ENCODE results near the gene CDC14A. TPM values are rescaled to one million over a fixed set of nuclear protein-coding genes. Genes with fewer than 3 reads are reported as not detected.

CDC14A gene
- total RNA-seq, 1 experiment from 2014 or later, result 6.8 TPM

DNA sequence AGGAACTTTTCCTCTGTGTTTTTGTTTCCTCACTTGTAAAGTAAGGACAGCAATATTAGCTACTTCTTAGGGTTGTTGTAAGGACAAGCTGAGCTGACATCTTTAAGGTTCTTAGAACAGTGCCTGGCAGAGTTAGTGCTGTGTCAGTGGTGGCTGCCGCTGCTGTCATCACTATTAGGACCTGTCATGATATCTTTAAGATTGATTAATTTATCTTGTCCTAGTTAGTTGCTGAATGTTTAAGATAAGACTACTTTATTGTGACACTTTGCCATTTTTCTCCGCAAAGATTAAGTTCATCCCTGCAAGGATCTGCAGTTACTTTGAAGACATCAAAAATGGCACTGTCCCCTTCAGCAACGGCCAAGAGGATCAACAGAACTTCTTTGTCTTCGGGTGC is 145.5 kb downstream of the CDC14A start:
- CTCF ChIA-PET, result no interaction called here
- H3K4me1 ChIP-seq (ENCODE audit: insufficient read depth, low read length, poor library complexity, severe bottlenecking), result no peaks in the 10 kb centered on the region
- no peaks in the 10 kb centered on the region for H3K27me3 ChIP-seq (replicated peaks; ENCODE audit: insufficient read depth, low read depth, low read length, poor library complexity)
- intact Hi-C loops (cut with micrococcal nuclease; ENCODE audit: unreplicated experiment), result no loop called here
- POLR2A ChIA-PET (ENCODE audit: low non-redundant PET), result no interaction called here
- no peak overlapping the region for H3K4me3 ChIP-seq (ENCODE audit: low read depth, low read length, poor library complexity, severe bottlenecking)
- no peak for DNase-seq (ENCODE audit: low spot score)
- H3K27ac ChIP-seq (ENCODE audit: low read depth, low read length, poor library complexity, severe bottlenecking), result no peak overlapping the region
- BruUV-seq (replicated peaks), result no TSS peak
- H3K9me3 ChIP-seq (ENCODE audit: low read depth, low read length, poor library complexity, severe bottlenecking), result no peaks in the 10 kb centered on the region
- TF ChIP-seq EZH2 (IDR thresholded peaks at IDR 0.05; ENCODE audit: borderline replicate concordance, low read depth, low read length, poor library complexity, severe bottlenecking), result no peak
- TF ChIP-seq, protein P1, sequence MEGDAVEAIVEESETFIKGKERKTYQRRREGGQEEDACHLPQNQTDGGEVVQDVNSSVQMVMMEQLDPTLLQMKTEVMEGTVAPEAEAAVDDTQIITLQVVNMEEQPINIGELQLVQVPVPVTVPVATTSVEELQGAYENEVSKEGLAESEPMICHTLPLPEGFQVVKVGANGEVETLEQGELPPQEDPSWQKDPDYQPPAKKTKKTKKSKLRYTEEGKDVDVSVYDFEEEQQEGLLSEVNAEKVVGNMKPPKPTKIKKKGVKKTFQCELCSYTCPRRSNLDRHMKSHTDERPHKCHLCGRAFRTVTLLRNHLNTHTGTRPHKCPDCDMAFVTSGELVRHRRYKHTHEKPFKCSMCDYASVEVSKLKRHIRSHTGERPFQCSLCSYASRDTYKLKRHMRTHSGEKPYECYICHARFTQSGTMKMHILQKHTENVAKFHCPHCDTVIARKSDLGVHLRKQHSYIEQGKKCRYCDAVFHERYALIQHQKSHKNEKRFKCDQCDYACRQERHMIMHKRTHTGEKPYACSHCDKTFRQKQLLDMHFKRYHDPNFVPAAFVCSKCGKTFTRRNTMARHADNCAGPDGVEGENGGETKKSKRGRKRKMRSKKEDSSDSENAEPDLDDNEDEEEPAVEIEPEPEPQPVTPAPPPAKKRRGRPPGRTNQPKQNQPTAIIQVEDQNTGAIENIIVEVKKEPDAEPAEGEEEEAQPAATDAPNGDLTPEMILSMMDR (conservative IDR thresholded peaks at IDR 0.05; ENCODE audit: low read depth, low read length), result no peak
- no peaks in the 10 kb centered on the region for H3K36me3 ChIP-seq (ENCODE audit: insufficient read depth, low read length, poor library complexity, severe bottlenecking)

DNA sequence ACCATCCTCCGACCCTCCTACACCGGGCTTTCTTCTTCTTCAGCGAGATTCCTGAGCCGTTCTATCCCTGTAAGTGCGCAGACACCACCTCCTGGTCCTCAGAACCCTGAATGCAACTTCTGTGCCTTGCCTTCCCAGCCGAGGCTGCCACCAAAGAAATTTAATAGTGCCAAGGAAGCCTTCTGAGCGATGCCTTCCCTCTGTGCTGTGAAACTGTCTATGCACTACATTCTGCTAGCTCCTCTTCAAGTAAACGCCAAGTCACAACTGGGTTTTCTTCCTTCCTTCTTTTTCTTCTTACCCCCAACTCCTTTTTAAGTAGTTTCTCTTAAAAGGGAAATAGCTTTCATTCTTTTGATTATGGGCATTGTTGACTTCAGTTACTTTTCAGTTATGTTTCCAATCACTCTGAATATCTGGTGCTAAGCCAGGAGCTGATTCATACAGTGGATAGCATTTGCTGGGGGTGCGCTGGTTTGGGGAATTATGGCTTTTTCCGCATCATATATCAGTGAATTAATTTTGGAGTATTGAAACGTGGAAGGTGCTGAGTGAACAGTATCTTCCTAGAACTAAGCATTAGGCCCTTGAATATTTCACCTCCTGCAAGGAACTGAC is 147.0 kb downstream of the CDC14A start:
- no peaks in the 10 kb centered on the region for H3K27me3 ChIP-seq (replicated peaks; ENCODE audit: insufficient read depth, low read depth, low read length, poor library complexity)
- no peak overlapping the region for H3K27ac ChIP-seq (ENCODE audit: low read depth, low read length, poor library complexity, severe bottlenecking)
- TF ChIP-seq, protein P1 (conservative IDR thresholded peaks at IDR 0.05; ENCODE audit: low read depth, low read length), result no peak
- no peak for TF ChIP-seq EZH2 (IDR thresholded peaks at IDR 0.05; ENCODE audit: borderline replicate concordance, low read depth, low read length, poor library complexity, severe bottlenecking)
- no peaks in the 10 kb centered on the region for H3K9me3 ChIP-seq (ENCODE audit: low read depth, low read length, poor library complexity, severe bottlenecking)
- POLR2A ChIA-PET (ENCODE audit: low non-redundant PET), result no interaction called here
- H3K36me3 ChIP-seq (ENCODE audit: insufficient read depth, low read length, poor library complexity, severe bottlenecking), result no peaks in the 10 kb centered on the region
- intact Hi-C loops (cut with micrococcal nuclease; ENCODE audit: unreplicated experiment), result no loop called here
- CTCF ChIA-PET, result no interaction called here
- DNase-seq (ENCODE audit: low spot score), result no peak
- no TSS peak for BruUV-seq (replicated peaks)
- H3K4me1 ChIP-seq (ENCODE audit: insufficient read depth, low read length, poor library complexity, severe bottlenecking), result no peaks in the 10 kb centered on the region
- no peak overlapping the region for H3K4me3 ChIP-seq (ENCODE audit: low read depth, low read length, poor library complexity, severe bottlenecking)

DNA sequence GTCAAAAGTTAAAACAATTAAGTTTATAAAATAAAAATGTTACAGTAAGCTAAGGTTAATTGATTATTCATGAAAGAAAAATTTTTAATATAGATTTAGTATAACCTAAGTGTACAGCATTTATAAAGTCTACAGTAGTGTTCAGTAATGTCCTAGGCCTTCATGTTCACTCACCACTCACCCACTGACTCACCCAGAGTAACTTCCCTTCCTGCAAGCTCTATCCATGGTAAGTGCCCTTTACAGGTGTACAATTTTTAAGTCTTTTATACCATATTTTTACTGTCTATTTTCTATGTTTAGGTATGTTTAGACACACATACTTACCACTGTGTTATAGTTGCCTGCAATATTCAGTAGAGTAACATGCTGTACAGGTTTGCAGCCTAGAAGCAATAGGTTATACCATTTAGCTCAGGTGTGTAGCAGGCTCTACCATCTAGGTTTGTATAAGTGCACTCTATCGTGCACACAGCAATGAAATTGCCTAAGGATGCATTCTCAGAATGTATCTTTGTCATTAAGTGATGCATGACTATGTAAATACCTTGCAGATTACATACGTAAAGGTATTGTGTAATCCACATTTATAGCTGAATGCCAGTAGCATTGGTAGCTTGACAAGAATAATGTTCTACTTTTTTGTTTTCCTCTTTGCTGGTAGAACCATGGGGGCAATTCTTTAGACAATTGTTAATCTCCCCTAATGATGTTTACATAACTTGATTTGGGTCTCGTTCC is 149.9 kb downstream of the CDC14A start:
- intact Hi-C loops (cut with micrococcal nuclease; ENCODE audit: unreplicated experiment), result no loop called here
- Histone ChIP-seq H3K27me3 (replicated peaks; ENCODE audit: insufficient read depth, low read depth, low read length, poor library complexity) (no peaks in the 10 kb centered on the region), H3K4me1 (ENCODE audit: insufficient read depth, low read length, poor library complexity, severe bottlenecking) (no peaks in the 10 kb centered on the region), H3K4me3 (ENCODE audit: low read depth, low read length, poor library complexity, severe bottlenecking) (no peak overlapping the region), H3K27ac (ENCODE audit: low read depth, low read length, poor library complexity, severe bottlenecking) (no peak overlapping the region), H3K36me3 (ENCODE audit: insufficient read depth, low read length, poor library complexity, severe bottlenecking) (no peaks in the 10 kb centered on the region), H3K9me3 (ENCODE audit: low read depth, low read length, poor library complexity, severe bottlenecking) (no peaks in the 10 kb centered on the region)
- ChIA-PET CTCF (no interaction called here), POLR2A (ENCODE audit: low non-redundant PET) (no interaction called here)
- TF ChIP-seq, protein P1 (conservative IDR thresholded peaks at IDR 0.05; ENCODE audit: low read depth, low read length), result no peak
- TF ChIP-seq EZH2 (IDR thresholded peaks at IDR 0.05; ENCODE audit: borderline replicate concordance, low read depth, low read length, poor library complexity, severe bottlenecking), result no peak
- DNase-seq (ENCODE audit: low spot score), result no peak
- no TSS peak for BruUV-seq (replicated peaks)
